Measurements from ENCODE around the gene KCNK10.
A peak's percentile ranks its signal among the peaks of the same experiment; 100 is the strongest.

Gene KCNK10

DNA sequence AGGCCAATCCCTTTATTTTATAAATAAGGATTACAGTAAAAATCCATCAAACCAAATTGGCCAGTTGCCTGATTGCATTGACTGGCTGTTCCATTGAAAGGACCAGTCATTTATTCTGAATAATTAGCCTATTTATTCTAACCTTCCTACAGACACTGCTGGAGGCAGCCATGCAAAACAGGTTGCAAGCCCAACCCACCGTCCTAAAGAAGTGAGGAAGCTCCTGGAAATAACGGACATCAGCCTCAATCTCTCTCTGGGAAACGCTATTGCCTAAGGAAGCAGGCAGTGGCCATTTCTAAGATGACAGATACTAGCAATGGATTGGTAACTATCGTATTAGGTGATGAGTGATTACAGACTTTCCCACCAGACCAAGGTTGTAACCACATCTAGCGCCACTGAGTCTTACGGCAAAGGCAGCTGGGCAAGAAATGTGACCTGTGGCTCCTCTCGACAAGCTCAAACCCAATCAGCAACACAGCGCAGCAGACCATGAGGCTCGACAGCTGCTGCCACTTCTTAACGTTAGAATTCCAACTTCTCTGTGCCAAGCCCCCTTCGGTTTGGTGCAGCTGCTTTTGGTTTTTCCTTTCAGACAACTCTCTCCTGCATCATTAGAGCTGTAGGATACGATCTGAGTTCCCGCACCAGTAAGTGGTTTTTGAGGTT, 134.2 kb downstream of the KCNK10 start:
- peak in 1 of 56 donors; percentile 41 for DNase-seq

DNA sequence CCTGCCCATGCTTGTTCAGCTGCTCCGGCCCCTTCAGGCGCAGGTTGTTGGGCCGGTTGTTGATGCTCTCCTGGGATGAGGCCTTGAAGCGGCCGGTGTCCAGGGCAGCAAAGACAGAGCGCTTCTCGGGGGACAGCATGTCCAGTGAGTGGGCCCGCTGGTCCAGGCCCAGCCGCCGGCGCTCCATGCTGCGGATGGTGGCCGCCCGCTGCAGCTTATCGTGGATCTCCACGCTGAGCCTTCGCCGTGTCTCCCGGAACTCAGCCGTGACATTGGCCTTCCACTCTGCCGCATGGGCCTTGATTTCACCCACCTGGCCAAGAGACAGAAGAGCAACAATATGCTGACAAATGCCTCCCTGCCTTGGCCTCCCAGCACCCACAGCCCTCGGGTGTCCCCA, 137.2 kb downstream of the KCNK10 start:
- DNase-seq, result no peak

- no peak for DNase-seq
Observed at GRCh38 chr14:88184956-88185355, 138.1 kb downstream of the KCNK10 start.

DNA sequence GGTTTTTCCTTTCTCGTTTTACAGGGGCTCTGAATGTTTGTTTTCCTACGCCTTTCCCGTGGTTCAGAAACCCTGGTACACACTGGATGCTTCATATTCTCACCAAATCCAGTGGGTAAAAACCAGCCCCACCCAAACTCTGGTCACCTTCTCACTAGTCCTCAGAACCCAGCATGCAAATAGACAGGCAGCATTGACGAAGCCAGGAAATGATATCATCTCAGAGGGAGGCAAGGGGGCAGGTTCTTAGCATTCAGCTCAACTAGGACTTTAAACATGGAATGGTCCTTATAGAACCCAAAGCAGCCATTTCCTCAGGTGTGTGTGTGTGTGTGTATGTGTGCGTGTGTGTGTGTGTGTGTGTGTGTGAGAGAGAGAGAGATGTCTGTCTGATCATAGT, 142.0 kb downstream of the KCNK10 start:
- DNase-seq, result no peak

- DNase-seq, result no peak
Observed at GRCh38 chr14:88179716-88180115, 143.4 kb downstream of the KCNK10 start.

- no peak for DNase-seq
Observed at GRCh38 chr14:88170333-88170732, 152.7 kb downstream of the KCNK10 start.

GRCh38 chr14:88168498-88169165, 154.4 kb downstream of the KCNK10 start:
- DNase-seq, result peak in 2 of 56 donors; percentile 1 to 3

- DNase-seq, result no peak
Observed at GRCh38 chr14:88168025-88168424, 155.0 kb downstream of the KCNK10 start.

DNA sequence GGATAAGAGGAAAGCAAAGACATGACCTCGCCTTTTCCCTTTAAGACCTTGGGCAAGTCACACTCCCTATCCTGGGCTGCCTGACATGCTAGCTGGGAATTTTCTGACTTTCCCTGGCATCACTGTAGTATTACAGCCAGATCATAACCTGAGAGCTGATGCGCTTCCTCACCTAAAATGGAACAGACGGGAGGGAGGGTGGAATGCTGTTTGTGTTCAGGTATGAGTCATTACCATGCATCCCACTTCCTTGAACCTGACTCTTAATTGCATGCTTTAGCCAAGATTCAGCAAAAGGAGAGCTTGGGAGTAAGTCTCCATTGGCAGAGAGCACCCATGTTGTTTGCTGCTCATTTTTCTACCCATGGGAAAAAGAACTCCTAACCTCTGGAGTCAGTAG, 156.5 kb downstream of the KCNK10 start:
- DNase-seq, result no peak

DNA sequence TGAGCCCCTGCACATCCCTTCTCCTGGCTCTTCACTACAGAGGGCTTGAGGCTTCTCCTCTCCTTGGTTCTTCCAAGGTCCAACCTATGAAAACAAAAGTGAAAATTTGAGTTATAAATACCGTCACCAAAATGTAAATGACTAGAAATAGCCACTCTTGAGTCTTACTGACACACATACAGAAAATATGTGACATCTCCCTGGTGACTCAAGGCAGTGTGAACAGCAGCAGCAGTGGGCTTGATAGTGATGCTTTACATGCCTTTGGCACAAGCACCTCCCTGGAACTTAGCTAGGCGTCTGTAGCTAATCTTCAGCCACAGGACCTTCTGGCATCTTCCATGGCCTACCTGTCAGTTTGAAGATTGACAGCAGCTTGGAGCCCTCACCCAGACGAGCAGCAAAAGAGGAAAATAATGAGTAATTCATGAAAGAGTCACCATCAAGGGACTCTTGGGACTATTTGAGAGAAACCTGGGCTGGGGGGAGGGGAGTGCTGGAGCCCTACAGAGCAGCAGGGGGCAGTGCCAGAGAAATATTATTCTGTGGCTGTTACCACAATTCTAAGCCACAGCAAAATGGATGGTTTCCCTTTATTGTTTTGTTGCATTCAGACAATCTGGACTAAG, 158.0 kb downstream of the KCNK10 start:
- DNase-seq, result no peak

GRCh38 chr14:88163731-88164255, 159.3 kb downstream of the KCNK10 start:
- DNase-seq, result no peak

DNA sequence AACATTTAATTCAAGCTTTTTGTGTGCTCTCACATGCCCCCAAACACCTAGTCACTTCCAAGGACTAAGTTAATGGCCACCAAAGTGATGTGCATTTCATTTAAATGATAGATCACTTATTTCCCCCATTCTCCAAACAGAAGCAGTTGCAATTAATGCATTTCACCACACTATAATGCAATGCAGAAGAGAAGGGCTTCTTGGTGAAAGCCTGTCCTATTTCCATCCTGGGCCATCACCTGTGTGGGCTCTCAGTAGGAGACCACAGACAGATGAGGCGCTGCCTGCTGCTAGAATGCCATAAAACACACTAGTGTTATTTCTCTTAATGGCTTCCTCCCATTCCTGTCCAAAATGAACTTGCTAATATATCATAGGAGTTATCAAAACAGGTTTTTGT, 166.9 kb downstream of the KCNK10 start:
- DNase-seq, result no peak

DNA sequence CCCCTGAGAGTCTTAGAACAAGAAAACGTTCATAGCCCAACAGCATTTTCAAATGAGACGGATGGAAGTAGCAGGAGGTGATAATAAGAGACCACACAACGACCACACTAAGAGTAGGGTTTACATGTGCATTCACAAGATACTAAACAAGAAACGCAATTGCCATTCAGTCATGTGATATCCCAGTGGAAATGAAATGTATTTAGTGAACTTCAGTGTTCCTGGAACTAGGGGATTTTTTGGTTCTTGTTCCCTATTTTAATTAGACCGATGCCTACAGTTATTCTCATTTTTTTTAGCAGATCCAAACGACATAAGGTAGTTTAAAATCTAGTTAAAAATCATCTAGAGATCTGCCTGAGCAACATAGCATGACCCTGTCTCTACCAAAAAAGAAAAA, 168.1 kb downstream of the KCNK10 start:
- no peak for DNase-seq

GRCh38 chr14:88154321-88154720, 168.7 kb downstream of the KCNK10 start:
- no peak for DNase-seq

DNA sequence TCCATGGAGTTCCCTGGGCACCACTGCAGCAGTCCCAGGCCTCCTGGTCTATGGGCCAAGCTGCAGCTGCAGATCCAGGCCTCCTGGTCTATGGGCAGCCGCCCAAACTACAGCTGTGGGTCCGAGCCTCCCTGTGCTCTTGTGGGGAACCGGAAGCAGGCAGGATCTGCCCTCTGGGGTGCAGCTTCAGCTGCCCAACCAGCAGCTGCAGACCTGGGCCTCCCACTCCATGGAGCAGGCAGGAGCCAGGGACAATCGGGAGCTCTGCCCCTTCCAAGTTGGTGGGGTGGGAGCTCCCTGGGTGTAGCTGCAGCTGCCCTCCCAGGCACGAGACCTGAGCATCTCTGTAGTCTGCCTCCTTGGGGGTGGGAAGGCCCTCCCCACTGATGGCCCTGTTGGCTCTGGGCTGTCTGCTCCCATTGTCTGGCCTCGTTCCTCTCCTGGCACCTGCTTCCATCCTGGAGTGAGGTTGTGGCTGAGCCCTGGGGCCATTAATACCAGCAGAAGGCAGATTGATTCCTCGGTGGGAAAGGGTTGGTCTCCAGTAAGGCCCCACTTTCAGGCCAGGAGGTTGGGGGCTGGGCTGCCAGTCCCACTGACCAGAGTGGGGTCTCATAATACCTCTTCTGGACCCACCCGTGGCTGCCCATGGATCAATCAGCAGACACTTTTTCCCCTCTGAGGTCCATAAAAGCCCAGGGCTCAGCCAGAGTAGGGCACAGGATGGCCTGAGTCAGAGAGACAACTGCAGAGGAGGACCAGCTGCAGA, 176.0 kb downstream of the KCNK10 start:
- no peak for DNase-seq

DNA sequence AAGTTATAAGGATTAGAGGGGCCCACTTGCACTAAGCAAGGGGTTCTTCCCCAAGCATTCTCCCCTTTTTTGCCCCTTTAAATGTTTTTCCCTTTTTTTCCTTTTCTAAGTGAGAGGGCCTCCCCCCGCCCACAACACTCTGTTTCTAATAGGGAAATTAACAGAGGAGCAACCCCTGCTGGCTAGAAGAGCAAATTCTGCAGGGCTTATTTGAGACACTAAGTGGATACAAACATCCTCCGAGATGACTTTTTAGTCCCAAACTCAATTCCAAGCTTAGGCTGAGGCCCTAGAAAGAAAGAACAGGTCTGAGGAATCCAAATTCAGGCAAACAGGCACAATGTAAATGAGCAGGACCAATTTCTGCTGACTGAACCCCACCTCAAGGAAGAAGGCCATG, 179.3 kb downstream of the KCNK10 start:
- DNase-seq, result no peak

DNA sequence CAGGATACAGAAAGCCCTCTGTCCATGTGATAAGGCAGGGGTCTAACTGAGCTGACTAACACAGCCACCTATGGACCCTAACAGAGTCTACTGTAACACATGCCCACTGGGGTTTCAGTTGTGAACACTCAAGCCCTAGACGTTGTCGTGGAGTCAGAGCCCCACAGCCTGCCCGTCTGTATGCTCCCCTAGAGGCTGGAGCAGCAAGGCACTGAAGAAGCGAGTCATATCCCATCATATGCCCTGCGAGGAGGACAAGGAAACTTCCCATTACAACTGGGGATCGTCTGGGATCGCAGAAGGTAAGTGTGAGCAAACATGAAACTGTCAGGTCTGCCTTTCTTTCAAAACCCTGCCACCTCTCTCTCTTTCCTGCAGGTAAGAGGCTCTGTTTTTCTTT, 180.1 kb downstream of the KCNK10 start:
- DNase-seq, result no peak

- DNase-seq, result no peak
Observed at GRCh38 chr14:88140874-88141273, 182.2 kb downstream of the KCNK10 start.

DNA sequence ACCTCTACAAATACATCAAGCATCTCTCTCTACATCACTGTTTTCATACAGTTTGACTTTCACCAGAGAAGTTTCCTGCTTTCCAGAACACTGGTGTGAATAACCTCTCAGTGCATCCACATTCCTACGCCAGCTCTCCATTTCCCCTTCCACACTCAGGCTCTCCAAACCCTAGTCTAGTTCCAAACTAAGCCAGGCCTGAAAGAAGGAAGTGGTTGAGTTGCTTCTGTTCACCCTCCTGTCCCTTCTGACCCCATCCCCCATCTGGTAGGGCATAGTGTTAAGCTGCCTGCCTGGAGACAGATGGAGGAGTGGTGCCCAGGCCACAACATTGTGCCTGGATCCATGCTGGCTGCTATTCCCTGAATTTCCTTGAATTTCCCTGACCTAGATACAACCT, 185.7 kb downstream of the KCNK10 start:
- DNase-seq, result no peak

Data from amygdala (tissue), 56 donors.